ENCODE measurements around the gene IQSEC2.

- TF ChIP-seq, protein P1, sequence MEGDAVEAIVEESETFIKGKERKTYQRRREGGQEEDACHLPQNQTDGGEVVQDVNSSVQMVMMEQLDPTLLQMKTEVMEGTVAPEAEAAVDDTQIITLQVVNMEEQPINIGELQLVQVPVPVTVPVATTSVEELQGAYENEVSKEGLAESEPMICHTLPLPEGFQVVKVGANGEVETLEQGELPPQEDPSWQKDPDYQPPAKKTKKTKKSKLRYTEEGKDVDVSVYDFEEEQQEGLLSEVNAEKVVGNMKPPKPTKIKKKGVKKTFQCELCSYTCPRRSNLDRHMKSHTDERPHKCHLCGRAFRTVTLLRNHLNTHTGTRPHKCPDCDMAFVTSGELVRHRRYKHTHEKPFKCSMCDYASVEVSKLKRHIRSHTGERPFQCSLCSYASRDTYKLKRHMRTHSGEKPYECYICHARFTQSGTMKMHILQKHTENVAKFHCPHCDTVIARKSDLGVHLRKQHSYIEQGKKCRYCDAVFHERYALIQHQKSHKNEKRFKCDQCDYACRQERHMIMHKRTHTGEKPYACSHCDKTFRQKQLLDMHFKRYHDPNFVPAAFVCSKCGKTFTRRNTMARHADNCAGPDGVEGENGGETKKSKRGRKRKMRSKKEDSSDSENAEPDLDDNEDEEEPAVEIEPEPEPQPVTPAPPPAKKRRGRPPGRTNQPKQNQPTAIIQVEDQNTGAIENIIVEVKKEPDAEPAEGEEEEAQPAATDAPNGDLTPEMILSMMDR (IDR thresholded peaks at IDR 0.05; ENCODE audit: low read length), result no peak
- no peak for TF ChIP-seq EZH2 (optimal IDR thresholded peaks at IDR 0.05; ENCODE audit: low read depth, low read length)
These were observed 26.6 kb downstream of the IQSEC2 start for GRCh38 chrX:53254570-53255461.

Data from MM.1S (cell line).